IMR-90 (cell line): ENCODE measurements around the gene ACTL6B. TPM values are rescaled to one million over a fixed set of nuclear protein-coding genes. Genes with fewer than 3 reads are reported as not detected.

Experiments used
- ATAC-seq: fragments of 200-7000 bp; cut with Tn5 transposase; 2 replicates; pipeline ENCODE4 v1.9.1; 2020; ENCODE audit warnings: low read depth, mild to moderate bottlenecking, moderate library complexity
- BruUV-seq: library from RNA; stranded (reverse); fragments of 400-500 nt; replicated peaks from 2 replicates; lab custom pipeline; 2021; lab: Mats Ljungman, UMichigan
- CTCF ChIA-PET: fragments of 300-600 bp; formaldehyde crosslinking; extraction: SDS; loops from one replicate; lab custom pipeline; 2021; ENCODE audit warnings: antibody characterized with exemption; lab: Yijun Ruan, JAX
- POLR2A ChIA-PET: fragments of 300-600 bp; sonication (Branson Sonifier 250); formaldehyde crosslinking; loops from one replicate; lab custom pipeline; 2022; ENCODE audit warnings: antibody characterized with exemption; ENCODE audit not compliant: unreplicated experiment; lab: Charles Lee
- DNase-seq: peaks from one replicate; pipeline ENCODE4 v3.0.0; 2013
- H2AFZ ChIP-seq: replicated peaks from 2 replicates; pipeline ENCODE3; 2013; ENCODE audit warnings: low read length, mild to moderate bottlenecking; ENCODE audit not compliant: poor library complexity
- H2AK5ac ChIP-seq: 2 replicates; pipeline ENCODE4 v1.6.1; 2013; ENCODE audit warnings: low read depth, low read length, inconsistent platforms
- H2AK9ac ChIP-seq: replicated peaks from 2 replicates; pipeline ENCODE3; 2013; ENCODE audit warnings: mild to moderate bottlenecking, low read depth, low read length, moderate library complexity; ENCODE audit not compliant: poor library complexity
- H2BK120ac ChIP-seq: 2 replicates; pipeline ENCODE4 v1.6.1; 2013; ENCODE audit warnings: low read depth, low read length, inconsistent platforms
- H2BK15ac ChIP-seq: 3 replicates; pipeline ENCODE4 v1.6.1; 2013; ENCODE audit warnings: low read depth, low read length, inconsistent platforms
- H2BK20ac ChIP-seq: 2 replicates; pipeline ENCODE4 v1.6.1; 2013; ENCODE audit warnings: low read depth, mild to moderate bottlenecking, inconsistent platforms, low read length, moderate library complexity
- H2BK5ac ChIP-seq: 2 replicates; pipeline ENCODE4 v1.6.1; 2013; ENCODE audit warnings: mild to moderate bottlenecking, low read depth, low read length, inconsistent platforms; ENCODE audit not compliant: poor library complexity, severe bottlenecking
- H3K14ac ChIP-seq: replicated peaks from 2 replicates; pipeline ENCODE4 v1.6.1; 2013; ENCODE audit warnings: low read depth, low read length, inconsistent platforms
- H3K18ac ChIP-seq: 2 replicates; pipeline ENCODE4 v1.6.1; 2013; ENCODE audit warnings: low read depth, low read length, control low read depth
- H3K23ac ChIP-seq: 2 replicates; pipeline ENCODE4 v1.6.1; 2013; ENCODE audit warnings: low read depth, low read length, inconsistent platforms
- H3K27ac ChIP-seq: 2 replicates; pipeline ENCODE4 v1.5.1; 2013; ENCODE audit warnings: mild to moderate bottlenecking, control low read depth, low read length; ENCODE audit not compliant: insufficient read depth
- H3K27me3 ChIP-seq: 2 replicates; pipeline ENCODE4 v1.6.1; 2013; ENCODE audit warnings: low read length; ENCODE audit not compliant: control insufficient read depth, insufficient read depth
- H3K36me3 ChIP-seq: 2 replicates; pipeline ENCODE4 v1.6.1; 2013; ENCODE audit warnings: low read length, mixed read lengths; ENCODE audit not compliant: control insufficient read depth, insufficient read depth
- H3K4ac ChIP-seq: 2 replicates; pipeline ENCODE4 v1.6.1; 2013; ENCODE audit warnings: low read depth, low read length, inconsistent platforms
- H3K4me1 ChIP-seq: 2 replicates; pipeline ENCODE4 v1.6.1; 2013; ENCODE audit warnings: low read length, mixed read lengths; ENCODE audit not compliant: control insufficient read depth, insufficient read depth
- H3K4me2 ChIP-seq: 2 replicates; pipeline ENCODE4 v1.6.1; 2013; ENCODE audit warnings: low read depth, mild to moderate bottlenecking, control low read depth, low read length, moderate library complexity
- H3K4me3 ChIP-seq: 2 replicates; pipeline ENCODE4 v1.5.1; 2013; ENCODE audit warnings: low read depth, mild to moderate bottlenecking, control low read depth, low read length, moderate library complexity; ENCODE audit not compliant: insufficient read depth
- H3K56ac ChIP-seq: 2 replicates; pipeline ENCODE4 v1.6.1; 2013; ENCODE audit warnings: low read length, inconsistent platforms; ENCODE audit not compliant: insufficient read depth; ENCODE audit errors: extremely low read depth
- H3K79me1 ChIP-seq, 2 experiments: 2 replicates each; pipeline ENCODE4 v1.6.1; 2013; ENCODE audit warnings: low read length in 2 of 2, inconsistent platforms in 1 of 2, low read depth in 1 of 2
- H3K9ac ChIP-seq: 2 replicates; pipeline ENCODE4 v1.6.1; 2013; ENCODE audit warnings: low read depth, low read length, control low read depth
- H3K9me1 ChIP-seq: 2 replicates; pipeline ENCODE4 v1.6.1; 2013; ENCODE audit warnings: low read length, inconsistent platforms; ENCODE audit not compliant: insufficient read depth
- H3K9me3 ChIP-seq: 2 replicates; pipeline ENCODE4 v1.6.1; 2013; ENCODE audit warnings: low read length; ENCODE audit not compliant: control insufficient read depth, insufficient read depth
- H4K20me1 ChIP-seq: 2 replicates; pipeline ENCODE4 v1.6.1; 2013; ENCODE audit warnings: low read length, inconsistent platforms; ENCODE audit not compliant: insufficient read depth
- H4K5ac ChIP-seq: 2 replicates; pipeline ENCODE4 v1.6.1; 2013; ENCODE audit warnings: mild to moderate bottlenecking, low read depth, low read length, control low read depth
- H4K8ac ChIP-seq, 2 experiments: 2 replicates each; pipeline ENCODE4 v1.6.1; 2013; ENCODE audit warnings: low read depth in 2 of 2, low read length in 2 of 2, control low read depth in 1 of 2, inconsistent platforms in 1 of 2
- H4K91ac ChIP-seq: 2 replicates; pipeline ENCODE4 v1.6.1; 2013; ENCODE audit warnings: low read depth, low read length, inconsistent platforms; ENCODE audit not compliant: insufficient read depth
- ELK1 ChIP-seq: fragments of 150-350 bp; IDR thresholded peaks from 2 replicates; pipeline ENCODE4 v1.6.1; 2016; ENCODE audit warnings: low read depth, mild to moderate bottlenecking, low read length, moderate library complexity, borderline replicate concordance
- MAZ ChIP-seq: IDR thresholded peaks from 2 replicates; pipeline ENCODE4 v1.6.1; 2012; ENCODE audit warnings: low read depth, mild to moderate bottlenecking, low read length, improper control_type of control experiment, moderate library complexity, borderline replicate concordance
- WGBS, 2 experiments: methylation state at CpG; one replicate each; pipeline versions ENCODE4 v1.1.5 to v1.1.7; 2013; ENCODE audit warnings: missing lambda C conversion rate in 2 of 2; ENCODE audit not compliant: insufficient read length in 1 of 2; ENCODE audit errors: extremely low coverage in 2 of 2; 5-methylcytosine and 5-hydroxymethylcytosine counted together
- dilution Hi-C: fragments of 300-500 bp; cut with HindIII; formaldehyde crosslinking; loops from one replicate; pipeline ENCODE4 v1.14.3; 2018; ENCODE audit warnings: low sequenced_read_pairs; ENCODE audit not compliant: unreplicated experiment
- in situ Hi-C: fragments of 300-500 bp; cut with MboI; formaldehyde crosslinking; loops from 3 replicates; pipeline ENCODE4 v1.14.3; 2019; ENCODE audit warnings: low sequenced_read_pairs, inconsistent platforms, mixed read lengths
- intact Hi-C: fragments of 100-400 bp; cut with micrococcal nuclease; formaldehyde crosslinking; loops from 2 replicates; pipeline ENCODE4 v1.10.0; 2022
- polyA plus RNA-seq, 3 experiments: library from polyadenylated mRNA; depleted of rRNA; stranded (reverse); fragments of >200 nt; gene quantifications; 2 replicates each; pipeline ENCODE4 v1.2.3, GENCODE V29; 2012; ENCODE audit warnings: low replicate concordance in 1 of 3
- total RNA-seq: library from RNA; depleted of rRNA; stranded (reverse); fragments of >200 nt; gene quantifications from 2 replicates; pipeline ENCODE4 v1.2.3, GENCODE V29; 2012

ACTL6B gene
- total and polyA plus RNA-seq, 2 of the 4 experiments (the other 2 are of a cell fraction), result not detected

- Histone ChIP-seq H3K56ac (no peak overlapping the region), H3K4me1 (no peaks in the 10 kb centered on the region), H2AFZ (no peak overlapping the region), H3K18ac (no peak overlapping the region), H3K36me3 (no peaks in the 10 kb centered on the region), H3K9ac (no peak overlapping the region), H3K27me3 (peaks cover 22% of the 10 kb centered on the region), H4K8ac (no peak overlapping the region), H3K9me3 (no peaks in the 10 kb centered on the region), H4K91ac (no peak overlapping the region), H2AK5ac (no peak overlapping the region), H4K5ac (no peak overlapping the region), H2BK120ac (no peak overlapping the region), H2BK15ac (no peak overlapping the region), H3K9me1 (no peaks in the 10 kb centered on the region), H3K4me3 (no peak overlapping the region), H2BK20ac (no peak overlapping the region), H3K23ac (no peak overlapping the region), H3K79me1 (no peaks in the 10 kb centered on the region), H3K4me2 (no peak overlapping the region), H3K27ac (no peak overlapping the region), H2AK9ac (no peak overlapping the region), H3K4ac (no peak overlapping the region), H2BK5ac (no peak overlapping the region), H4K20me1 (no peaks in the 10 kb centered on the region), H3K14ac (no peak overlapping the region)
- POLR2A ChIA-PET, result no interaction called here
- intact Hi-C loops, result no loop called here
- BruUV-seq, result no TSS peak
- DNase-seq, result no peak
- dilution Hi-C loops, result no loop called here
- 50% methylated on average over 1 of the region's 24 CpGs; no CpG with 5 or more reads in 1 of the 2 experiments for WGBS, 2 experiments
- in situ Hi-C loops, result no loop called here
- no peak for TF ChIP-seq MAZ
- no peak for TF ChIP-seq ELK1
- CTCF ChIA-PET, result no interaction called here
- no peak for ATAC-seq
These were observed 15.5 kb downstream of the ACTL6B start for GRCh38 chr7:100640517-100641440.
